SK-MEL-5 (cell line): Measurements from ENCODE around the gene RECQL5. TPM values are rescaled to one million over a fixed set of nuclear protein-coding genes. Genes with fewer than 3 reads are reported as not detected.

Experiments used
- DNase-seq: peaks from one replicate; pipeline ENCODE4 v3.0.0-alpha.2; 2016; ENCODE audit warnings: low read depth, low spot score
- in situ Hi-C: cut with HindIII; loops from 2 replicates; pipeline ENCODE4 v1.10.0; 2016; ENCODE audit warnings: low sequenced_read_pairs, high pct_unique_total_duplicates, low pct_unique_long_range_greater_than_20kb
- total RNA-seq: library from RNA; depleted of rRNA; stranded (reverse); fragments of >200 nt; shearing (Covaris generic); gene quantifications from 2 replicates; pipeline ENCODE4 v1.2.3, GENCODE V29; 2014

Gene RECQL5
- total RNA-seq, 1 experiment from 2014 or later: 27.7 TPM

GRCh38 chr17:75614556-75615270, 52.2 kb downstream of the RECQL5 start:
- in situ Hi-C loops: no loop called here
- no peak for DNase-seq

GRCh38 chr17:75614006-75614405, 52.9 kb downstream of the RECQL5 start:
- in situ Hi-C loops: no loop called here
- DNase-seq: peak; percentile 43

GRCh38 chr17:75612906-75613626, 53.9 kb downstream of the RECQL5 start:
- no peak for DNase-seq
- in situ Hi-C loops: no loop called here

GRCh38 chr17:75611851-75612429, 55.0 kb downstream of the RECQL5 start:
- in situ Hi-C loops: no loop called here
- DNase-seq: no peak

GRCh38 chr17:75610103-75610984, 56.6 kb downstream of the RECQL5 start:
- in situ Hi-C loops: no loop called here
- DNase-seq: peak; percentile 28

GRCh38 chr17:75607086-75607485, 59.9 kb downstream of the RECQL5 start:
- no peak for DNase-seq
- in situ Hi-C loops: no loop called here

- in situ Hi-C loops: no loop called here
- no peak for DNase-seq
Observed at GRCh38 chr17:75605790-75606189, 61.2 kb downstream of the RECQL5 start.

- DNase-seq: no peak
- in situ Hi-C loops: no loop called here
Observed at GRCh38 chr17:75604034-75604695, 62.8 kb downstream of the RECQL5 start.

GRCh38 chr17:75603123-75603522, 63.8 kb downstream of the RECQL5 start:
- in situ Hi-C loops: no loop called here
- no peak for DNase-seq

- in situ Hi-C loops: no loop called here
- no peak for DNase-seq
Observed at GRCh38 chr17:75602644-75603043, 64.3 kb downstream of the RECQL5 start.

GRCh38 chr17:75601057-75601987, 65.6 kb downstream of the RECQL5 start:
- peak; percentile 93 for DNase-seq
- in situ Hi-C loops: no loop called here

GRCh38 chr17:75596320-75597087, 70.5 kb downstream of the RECQL5 start:
- in situ Hi-C loops: no loop called here
- no peak for DNase-seq

GRCh38 chr17:75595920-75596313, 71.0 kb downstream of the RECQL5 start:
- in situ Hi-C loops: no loop called here
- DNase-seq: no peak

GRCh38 chr17:75595284-75595919, 71.6 kb downstream of the RECQL5 start:
- in situ Hi-C loops: no loop called here
- no peak for DNase-seq

GRCh38 chr17:75594499-75595283, 72.3 kb downstream of the RECQL5 start:
- peak; percentile 45 for DNase-seq
- in situ Hi-C loops: no loop called here
